ENCODE measurements around the gene RAB9A.
"Not testable (repeated sequence)": the region's sequence is repeated elsewhere in the genome, so short reads cannot be mapped to it uniquely, and the experiment has no call there.

RAB9A gene

GRCh38 chrX:13688958-13689740 is at the start of gene RAB9A:
TSS of gene RAB9A (plus strand) at chrX:13689128. CDS start at chrX:13708747, 19,619 bp downstream.
- peak within 1 kb of the TSS; percentile 56 for H3K4me3 ChIP-seq (ENCODE audit: low read length)
- H3K27me3 ChIP-seq (ENCODE audit: control insufficient read depth, insufficient read depth, low read length), result no peaks in the 10 kb centered on the region
- peak within 1 kb of the TSS; percentile 91 for H3K9ac ChIP-seq (ENCODE audit: low read length)
- H3K36me3 ChIP-seq (ENCODE audit: control insufficient read depth, insufficient read depth, low read length), result no peaks in the 10 kb centered on the region
- H3K4me1 ChIP-seq (ENCODE audit: control insufficient read depth, insufficient read depth, low read length), result peaks cover 18% of the 10 kb centered on the region
- no peaks in the 10 kb centered on the region for H3K9me3 ChIP-seq (ENCODE audit: control insufficient read depth, low read length)

GRCh38 chrX:13641684-13642083 is 47.2 kb upstream of the RAB9A start:
- H3K27me3 ChIP-seq (ENCODE audit: control insufficient read depth, insufficient read depth, low read length); H3K9ac ChIP-seq (ENCODE audit: low read length); H3K36me3 ChIP-seq (ENCODE audit: control insufficient read depth, insufficient read depth, low read length); H3K4me3 ChIP-seq (ENCODE audit: low read length); H3K4me1 ChIP-seq (ENCODE audit: control insufficient read depth, insufficient read depth, low read length); H3K9me3 ChIP-seq (ENCODE audit: control insufficient read depth, low read length): not testable (repeated sequence)

- Histone ChIP-seq H3K36me3 (ENCODE audit: control insufficient read depth, insufficient read depth, low read length) (no peaks in the 10 kb centered on the region), H3K27me3 (ENCODE audit: control insufficient read depth, insufficient read depth, low read length) (no peaks in the 10 kb centered on the region), H3K4me1 (ENCODE audit: control insufficient read depth, insufficient read depth, low read length) (no peaks in the 10 kb centered on the region), H3K4me3 (ENCODE audit: low read length) (no peak overlapping the region), H3K9ac (ENCODE audit: low read length) (no peak overlapping the region), H3K9me3 (ENCODE audit: control insufficient read depth, low read length) (no peaks in the 10 kb centered on the region)
Measured at GRCh38 chrX:13645464-13646153, 43.3 kb upstream of the RAB9A start.

- Histone ChIP-seq H3K27me3 (ENCODE audit: control insufficient read depth, insufficient read depth, low read length) (no peaks in the 10 kb centered on the region), H3K9ac (ENCODE audit: low read length) (no peak overlapping the region), H3K4me3 (ENCODE audit: low read length) (no peak overlapping the region), H3K4me1 (ENCODE audit: control insufficient read depth, insufficient read depth, low read length) (no peaks in the 10 kb centered on the region), H3K36me3 (ENCODE audit: control insufficient read depth, insufficient read depth, low read length) (no peaks in the 10 kb centered on the region), H3K9me3 (ENCODE audit: control insufficient read depth, low read length) (no peaks in the 10 kb centered on the region)
Measured at GRCh38 chrX:13646154-13646549, 42.8 kb upstream of the RAB9A start.

- Histone ChIP-seq H3K4me3 (ENCODE audit: low read length) (no peak overlapping the region), H3K9me3 (ENCODE audit: control insufficient read depth, low read length) (no peaks in the 10 kb centered on the region), H3K4me1 (ENCODE audit: control insufficient read depth, insufficient read depth, low read length) (no peaks in the 10 kb centered on the region), H3K9ac (ENCODE audit: low read length) (no peak overlapping the region), H3K27me3 (ENCODE audit: control insufficient read depth, insufficient read depth, low read length) (no peaks in the 10 kb centered on the region), H3K36me3 (ENCODE audit: control insufficient read depth, insufficient read depth, low read length) (no peaks in the 10 kb centered on the region)
Measured at GRCh38 chrX:13647709-13648212, 41.2 kb upstream of the RAB9A start.

GRCh38 chrX:13648336-13648735 is 40.6 kb upstream of the RAB9A start:
- H3K4me3 ChIP-seq (ENCODE audit: low read length); H3K27me3 ChIP-seq (ENCODE audit: control insufficient read depth, insufficient read depth, low read length); H3K9ac ChIP-seq (ENCODE audit: low read length); H3K4me1 ChIP-seq (ENCODE audit: control insufficient read depth, insufficient read depth, low read length); H3K36me3 ChIP-seq (ENCODE audit: control insufficient read depth, insufficient read depth, low read length); H3K9me3 ChIP-seq (ENCODE audit: control insufficient read depth, low read length): not testable (repeated sequence)

- Histone ChIP-seq H3K4me1 (ENCODE audit: control insufficient read depth, insufficient read depth, low read length) (no peaks in the 10 kb centered on the region), H3K4me3 (ENCODE audit: low read length) (no peak overlapping the region), H3K9me3 (ENCODE audit: control insufficient read depth, low read length) (no peaks in the 10 kb centered on the region), H3K9ac (ENCODE audit: low read length) (no peak overlapping the region), H3K36me3 (ENCODE audit: control insufficient read depth, insufficient read depth, low read length) (no peaks in the 10 kb centered on the region), H3K27me3 (ENCODE audit: control insufficient read depth, insufficient read depth, low read length) (no peaks in the 10 kb centered on the region)
Measured at GRCh38 chrX:13649838-13650237, 39.1 kb upstream of the RAB9A start.

- Histone ChIP-seq H3K36me3 (ENCODE audit: control insufficient read depth, insufficient read depth, low read length) (no peaks in the 10 kb centered on the region), H3K9me3 (ENCODE audit: control insufficient read depth, low read length) (no peaks in the 10 kb centered on the region), H3K4me3 (ENCODE audit: low read length) (no peak overlapping the region), H3K27me3 (ENCODE audit: control insufficient read depth, insufficient read depth, low read length) (no peaks in the 10 kb centered on the region), H3K9ac (ENCODE audit: low read length) (no peak overlapping the region), H3K4me1 (ENCODE audit: control insufficient read depth, insufficient read depth, low read length) (no peaks in the 10 kb centered on the region)
Measured at GRCh38 chrX:13650318-13650717, 38.6 kb upstream of the RAB9A start.

GRCh38 chrX:13651150-13651549 is 37.8 kb upstream of the RAB9A start:
- H3K36me3 ChIP-seq (ENCODE audit: control insufficient read depth, insufficient read depth, low read length), result no peaks in the 10 kb centered on the region
- no peak overlapping the region for H3K9ac ChIP-seq (ENCODE audit: low read length)
- H3K4me3 ChIP-seq (ENCODE audit: low read length), result no peak overlapping the region

GRCh38 chrX:13652287-13652793 is 36.6 kb upstream of the RAB9A start:
- no peaks in the 10 kb centered on the region for H3K4me1 ChIP-seq (ENCODE audit: control insufficient read depth, insufficient read depth, low read length)
- no peaks in the 10 kb centered on the region for H3K36me3 ChIP-seq (ENCODE audit: control insufficient read depth, insufficient read depth, low read length)
- H3K27me3 ChIP-seq (ENCODE audit: control insufficient read depth, insufficient read depth, low read length), result no peaks in the 10 kb centered on the region
- no peaks in the 10 kb centered on the region for H3K9me3 ChIP-seq (ENCODE audit: control insufficient read depth, low read length)
- H3K9ac ChIP-seq (ENCODE audit: low read length), result peak overlapping the region; percentile 27
- H3K4me3 ChIP-seq (ENCODE audit: low read length), result no peak overlapping the region

More at GRCh38 chrX:13651150-13651549, 37.8 kb upstream of the RAB9A start:
- Histone ChIP-seq H3K9me3 (ENCODE audit: control insufficient read depth, low read length) (no peaks in the 10 kb centered on the region), H3K4me1 (ENCODE audit: control insufficient read depth, insufficient read depth, low read length) (no peaks in the 10 kb centered on the region), H3K27me3 (ENCODE audit: control insufficient read depth, insufficient read depth, low read length) (no peaks in the 10 kb centered on the region)

GRCh38 chrX:13652850-13653693 is 35.9 kb upstream of the RAB9A start, which contains the start of gene TCEANC:
TSS of gene TCEANC (plus strand) at chrX:13653141. CDS start at chrX:13662509, 9,368 bp downstream.
- Histone ChIP-seq H3K4me3 (ENCODE audit: low read length) (peak within 1 kb of the TSS; percentile 32), H3K4me1 (ENCODE audit: control insufficient read depth, insufficient read depth, low read length) (no peaks in the 10 kb centered on the region), H3K9me3 (ENCODE audit: control insufficient read depth, low read length) (no peaks in the 10 kb centered on the region), H3K36me3 (ENCODE audit: control insufficient read depth, insufficient read depth, low read length) (no peaks in the 10 kb centered on the region), H3K9ac (ENCODE audit: low read length) (peak within 1 kb of the TSS; percentile 72), H3K27me3 (ENCODE audit: control insufficient read depth, insufficient read depth, low read length) (no peaks in the 10 kb centered on the region)

Measured in mucosa of stomach (tissue), 1 donor.